Mesenchymal stem cell (in vitro differentiated cells and primary cell): ENCODE measurements around the gene GAS7.
A peak's percentile ranks its signal among the peaks of the same experiment; 100 is the strongest.

Experiments
- DNase-seq: peaks from one replicate; pipeline ENCODE4 v3.0.0-alpha.2; 2013
- H2AFZ ChIP-seq: one replicate; pipeline ENCODE4 v1.6.1; 2013; ENCODE audit warnings: low read depth, mild to moderate bottlenecking, control low read depth, inconsistent platforms, low read length, moderate library complexity
- H2AK5ac ChIP-seq: 2 replicates; pipeline ENCODE4 v1.6.1; 2013; ENCODE audit warnings: low read length, moderate library complexity, mild to moderate bottlenecking, inconsistent platforms; ENCODE audit not compliant: severe bottlenecking
- H2BK120ac ChIP-seq: one replicate; pipeline ENCODE4 v1.6.1; 2013; ENCODE audit warnings: low read depth, mild to moderate bottlenecking, inconsistent platforms, low read length, moderate library complexity
- H2BK12ac ChIP-seq, 2 experiments: one replicate each; pipeline ENCODE4 v1.6.1; 2013; ENCODE audit warnings: inconsistent platforms in 2 of 2, low read length in 2 of 2, mild to moderate bottlenecking in 2 of 2, moderate library complexity in 2 of 2, control low read depth in 1 of 2
- H2BK15ac ChIP-seq: one replicate; pipeline ENCODE4 v1.6.1; 2013; ENCODE audit warnings: mild to moderate bottlenecking, low read depth, inconsistent platforms; ENCODE audit not compliant: poor library complexity, severe bottlenecking
- H2BK5ac ChIP-seq: 2 replicates; pipeline ENCODE4 v1.6.1; 2013; ENCODE audit warnings: low read depth, mild to moderate bottlenecking, low read length, control low read depth, inconsistent platforms; ENCODE audit not compliant: poor library complexity, severe bottlenecking
- H3K14ac ChIP-seq, 2 experiments: one replicate each; pipeline ENCODE4 v1.6.1; 2013; ENCODE audit warnings: inconsistent platforms in 2 of 2, low read length in 2 of 2, control low read depth in 1 of 2, mild to moderate bottlenecking in 1 of 2, moderate library complexity in 1 of 2
- H3K18ac ChIP-seq, 2 experiments: one replicate each; pipeline ENCODE4 v1.6.1; 2013; ENCODE audit warnings: inconsistent platforms in 2 of 2, low read length in 2 of 2, control low read depth in 1 of 2, low read depth in 1 of 2, mild to moderate bottlenecking in 1 of 2
- H3K23ac ChIP-seq, 2 experiments: one replicate each; pipeline ENCODE4 v1.6.1; 2013; ENCODE audit warnings: inconsistent platforms in 2 of 2, low read length in 2 of 2, mild to moderate bottlenecking in 2 of 2, moderate library complexity in 2 of 2, control low read depth in 1 of 2
- H3K27ac ChIP-seq: 2 replicates; pipeline ENCODE4 v1.5.1; 2013; ENCODE audit warnings: mild to moderate bottlenecking, moderate library complexity, low read length, control low read depth, inconsistent platforms; ENCODE audit not compliant: poor library complexity, severe bottlenecking
- H3K27me3 ChIP-seq, 2 experiments: 2 replicates each; pipeline versions ENCODE4 v1.6.1 to v1.7.0; 2013; ENCODE audit warnings: low read length in 2 of 2, mild to moderate bottlenecking in 2 of 2, moderate library complexity in 2 of 2, control low read depth in 1 of 2, inconsistent platforms in 1 of 2; ENCODE audit not compliant: control insufficient read depth in 1 of 2, insufficient read depth in 1 of 2
- H3K36me3 ChIP-seq, 2 experiments: 2 replicates each; pipeline versions ENCODE4 v1.6.1 to v1.7.0; 2013; ENCODE audit warnings: low read length in 2 of 2, control low read depth in 1 of 2, inconsistent platforms in 1 of 2, low read depth in 1 of 2, mild to moderate bottlenecking in 1 of 2; ENCODE audit not compliant: insufficient read depth in 2 of 2, control insufficient read depth in 1 of 2
- H3K4ac ChIP-seq, 2 experiments: one replicate each; pipeline ENCODE4 v1.6.1; 2013; ENCODE audit warnings: inconsistent platforms in 2 of 2, low read length in 2 of 2, mild to moderate bottlenecking in 2 of 2, moderate library complexity in 2 of 2, control low read depth in 1 of 2, low read depth in 1 of 2
- H3K4me1 ChIP-seq: 2 replicates; pipeline ENCODE4 v1.6.1; 2013; ENCODE audit warnings: low read depth, low read length, control low read depth; ENCODE audit not compliant: control insufficient read depth, insufficient read depth
- H3K4me2 ChIP-seq: 2 replicates; pipeline ENCODE4 v1.6.1; 2013; ENCODE audit warnings: low read length, mild to moderate bottlenecking, inconsistent platforms; ENCODE audit not compliant: poor library complexity, severe bottlenecking
- H3K4me3 ChIP-seq, 2 experiments: 2 replicates each; pipeline versions ENCODE4 v1.5.1 to v1.7.0; 2013; ENCODE audit warnings: low read length in 2 of 2, mild to moderate bottlenecking in 2 of 2, control low read depth in 1 of 2, low read depth in 1 of 2; ENCODE audit not compliant: insufficient read depth in 1 of 2
- H3K79me1 ChIP-seq: replicated peaks from 2 replicates; pipeline ENCODE4 v1.6.1; 2013; ENCODE audit warnings: mild to moderate bottlenecking, control low read depth, low read length, inconsistent platforms; ENCODE audit not compliant: poor library complexity, severe bottlenecking
- H3K9ac ChIP-seq: 2 replicates; pipeline ENCODE4 v1.7.0; 2013; ENCODE audit warnings: mild to moderate bottlenecking, low read length, moderate library complexity
- H3K9me3 ChIP-seq: 2 replicates; pipeline ENCODE4 v1.7.0; 2013; ENCODE audit warnings: mild to moderate bottlenecking, low read length; ENCODE audit not compliant: control insufficient read depth
- H4K8ac ChIP-seq: one replicate; pipeline ENCODE4 v1.6.1; 2013; ENCODE audit warnings: inconsistent platforms, mild to moderate bottlenecking, low read length, moderate library complexity
- H4K91ac ChIP-seq: one replicate; pipeline ENCODE4 v1.6.1; 2013; ENCODE audit warnings: mild to moderate bottlenecking, low read length, inconsistent platforms
- WGBS: methylation state at CpG from one replicate; pipeline ENCODE4 v1.1.7; 2013; ENCODE audit warnings: mixed read lengths; 5-methylcytosine and 5-hydroxymethylcytosine counted together

The GAS7 gene

GRCh38 chr17:10035885-10036284 is 162.5 kb downstream of the GAS7 start:
- H2BK12ac ChIP-seq = no peak overlapping the region
- H4K91ac ChIP-seq = no peak overlapping the region
- H2AK5ac ChIP-seq = no peak overlapping the region
- H2BK120ac ChIP-seq = no peak overlapping the region
- H3K27ac ChIP-seq = no peak overlapping the region
- no peak overlapping the region for H2AFZ ChIP-seq
- no peak overlapping the region for H3K4ac ChIP-seq
- no peak overlapping the region for H3K14ac ChIP-seq
- no peak for DNase-seq
- no peaks in the 10 kb centered on the region for H3K9me3 ChIP-seq
- 87% methylated on average over 4 of the region's 4 CpGs for WGBS
- H3K79me1 ChIP-seq = peaks cover 6% of the 10 kb centered on the region
- no peaks in the 10 kb centered on the region for H3K27me3 ChIP-seq
- H4K8ac ChIP-seq = no peak overlapping the region
- H3K36me3 ChIP-seq = peaks cover 0 to 4% of the 10 kb centered on the region in 2 experiments
- no peak overlapping the region for H3K23ac ChIP-seq
- H2BK5ac ChIP-seq = no peak overlapping the region
- H3K9ac ChIP-seq = peak overlapping the region; percentile 77
- H3K4me2 ChIP-seq = no peak overlapping the region
- no peak overlapping the region for H2BK15ac ChIP-seq
- H3K4me1 ChIP-seq = peaks cover 17% of the 10 kb centered on the region
- peak overlapping the region in 1 of 2 experiments; percentile 70 for H3K4me3 ChIP-seq
- no peak overlapping the region for H3K18ac ChIP-seq

- no peaks in the 10 kb centered on the region for H3K9me3 ChIP-seq
- H2BK120ac ChIP-seq = no peak overlapping the region
- no peak overlapping the region for H3K4ac ChIP-seq
- H2BK5ac ChIP-seq = no peak overlapping the region
- peaks cover 19% of the 10 kb centered on the region for H3K4me1 ChIP-seq
- H3K14ac ChIP-seq = no peak overlapping the region
- no peak overlapping the region for H2AFZ ChIP-seq
- H3K4me3 ChIP-seq = peak overlapping the region in 1 of 2 experiments; percentile 70
- H3K79me1 ChIP-seq = peaks cover 6% of the 10 kb centered on the region
- DNase-seq = no peak
- peak overlapping the region in 1 of 2 experiments; percentile 30 for H3K18ac ChIP-seq
- peaks cover 0 to 13% of the 10 kb centered on the region in 2 experiments for H3K36me3 ChIP-seq
- H3K9ac ChIP-seq = peak overlapping the region; percentile 77
- H2AK5ac ChIP-seq = no peak overlapping the region
- H3K27ac ChIP-seq = no peak overlapping the region
- H3K27me3 ChIP-seq = no peaks in the 10 kb centered on the region
- no peak overlapping the region for H2BK12ac ChIP-seq
- 91% methylated on average over 14 of the region's 15 CpGs for WGBS
- H4K91ac ChIP-seq = no peak overlapping the region
- H3K23ac ChIP-seq = no peak overlapping the region
- H3K4me2 ChIP-seq = no peak overlapping the region
- peak overlapping the region; percentile 9 for H2BK15ac ChIP-seq
- H4K8ac ChIP-seq = peak overlapping the region; percentile 55
These were observed 163.5 kb downstream of the GAS7 start for GRCh38 chr17:10034719-10035475.

GRCh38 chr17:10033959-10034358 is 164.4 kb downstream of the GAS7 start:
- Histone ChIP-seq H3K18ac (no peak overlapping the region), H2AFZ (no peak overlapping the region), H3K4me2 (no peak overlapping the region), H3K23ac (no peak overlapping the region), H3K36me3 (peaks cover 0 to 18% of the 10 kb centered on the region in 2 experiments), H3K4me3 (peak overlapping the region in 1 of 2 experiments; percentile 64), H3K27ac (no peak overlapping the region), H2BK120ac (no peak overlapping the region), H3K4ac (no peak overlapping the region), H4K91ac (no peak overlapping the region), H3K9ac (peak overlapping the region; percentile 49), H3K79me1 (peaks cover 6% of the 10 kb centered on the region), H3K27me3 (no peaks in the 10 kb centered on the region), H2BK12ac (no peak overlapping the region), H2BK15ac (no peak overlapping the region), H3K14ac (no peak overlapping the region), H2AK5ac (no peak overlapping the region), H2BK5ac (no peak overlapping the region), H3K4me1 (peaks cover 19% of the 10 kb centered on the region), H3K9me3 (no peaks in the 10 kb centered on the region), H4K8ac (no peak overlapping the region)
- no peak for DNase-seq
- WGBS = 94% methylated on average over 7 of the region's 8 CpGs

GRCh38 chr17:10033449-10033848 is 165.0 kb downstream of the GAS7 start:
- H3K4ac ChIP-seq = no peak overlapping the region
- H3K4me3 ChIP-seq = peak overlapping the region in 1 of 2 experiments; percentile 64

More at GRCh38 chr17:10033449-10033848, 165.0 kb downstream of the GAS7 start:
- Histone ChIP-seq H2BK120ac (no peak overlapping the region), H4K8ac (no peak overlapping the region), H3K9ac (peak overlapping the region; percentile 49), H3K79me1 (peaks cover 6% of the 10 kb centered on the region), H2BK15ac (no peak overlapping the region), H3K18ac (peak overlapping the region in 1 of 2 experiments; percentile 18), H3K9me3 (no peaks in the 10 kb centered on the region), H3K36me3 (peaks cover 0 to 21% of the 10 kb centered on the region in 2 experiments), H3K27ac (no peak overlapping the region), H3K14ac (no peak overlapping the region), H3K4me2 (no peak overlapping the region), H4K91ac (no peak overlapping the region), H2AFZ (no peak overlapping the region), H2BK12ac (no peak overlapping the region), H3K4me1 (peaks cover 19% of the 10 kb centered on the region), H3K27me3 (no peaks in the 10 kb centered on the region), H2AK5ac (no peak overlapping the region), H3K23ac (no peak overlapping the region), H2BK5ac (no peak overlapping the region)
- 93% methylated on average over 10 of the region's 10 CpGs for WGBS
- DNase-seq = no peak
